ENCODE results near the gene C2orf68. TPM values are rescaled to one million over a fixed set of nuclear protein-coding genes. Genes with fewer than 3 reads are reported as not detected.

Gene C2orf68
- polyA plus RNA-seq, 1 of the 3 experiments (the other 2 are of a cell fraction): 14.5 TPM

GRCh38 chr2:85583667-85584353, 28.1 kb downstream of the C2orf68 start:
- no peak overlapping the region for H3K4me2 ChIP-seq
- H2AFZ ChIP-seq (ENCODE audit: low read depth): no peak overlapping the region
- CTCF ChIA-PET: interaction anchor here (1.0 to 1.4 kb wide), 2 partner anchors 163 to 164 kb away, joined by 3 read pairs; no protein-coding TSS in a partner anchor
- TF ChIP-seq GABPA (IDR thresholded peaks at IDR 0.05; ENCODE audit: low read depth): no peak
- TF ChIP-seq IRF3 (IDR thresholded peaks at IDR 0.05; ENCODE audit: low read depth, low read length): no peak
- TF ChIP-seq MEF2A (IDR thresholded peaks at IDR 0.05; ENCODE audit: borderline replicate concordance, low read depth): no peak
- no peak for TF ChIP-seq MAX (IDR thresholded peaks at IDR 0.05; ENCODE audit: low read depth)
- no peak for TF ChIP-seq GATA2 (CRISPR knock-in tag; IDR thresholded peaks at IDR 0.05)
- no peak for TF ChIP-seq FOXJ3 (CRISPR knock-in tag; IDR thresholded peaks at IDR 0.05)
- TF ChIP-seq RXRA (IDR thresholded peaks at IDR 0.05; ENCODE audit: borderline replicate concordance, low read depth): no peak
- no peak for TF ChIP-seq USF2 (IDR thresholded peaks at IDR 0.05; ENCODE audit: borderline replicate concordance, low read depth, low read length)
- TF ChIP-seq YY1 (IDR thresholded peaks at IDR 0.05; ENCODE audit: low read depth): no peak
- TF ChIP-seq JUND (IDR thresholded peaks at IDR 0.05): no peak
- no peak for TF ChIP-seq USF1 (IDR thresholded peaks at IDR 0.05; ENCODE audit: borderline replicate concordance, low read depth)
- no peak for TF ChIP-seq EZH2phosphoT487 (IDR thresholded peaks at IDR 0.05; ENCODE audit: borderline replicate concordance, low read depth)
- no peak for TF ChIP-seq RAD21 (IDR thresholded peaks at IDR 0.05; ENCODE audit: low read length)
- no peak for TF ChIP-seq PBX3 (IDR thresholded peaks at IDR 0.05)
- TF ChIP-seq EP300 (IDR thresholded peaks at IDR 0.05; ENCODE audit: borderline replicate concordance in 1 of 2, low read depth in 1 of 2, low read length in 1 of 2): no peak
- no peaks in the 10 kb centered on the region for H3K27me3 ChIP-seq (ENCODE audit: insufficient read depth)
- no peak for DNase-seq
- no peaks in the 10 kb centered on the region for H4K20me1 ChIP-seq (ENCODE audit: insufficient read depth)
- H3K9me2 ChIP-seq: no peaks in the 10 kb centered on the region
- H3K36me3 ChIP-seq (replicated peaks in 1 of 2; ENCODE audit: control insufficient read depth in 1 of 2, insufficient read depth in 2 of 2, low read length in 1 of 2): no peaks in the 10 kb centered on the region
- H3K27ac ChIP-seq (ENCODE audit: low read depth in 2 of 2, low read length in 1 of 2): no peak overlapping the region
- no peaks in the 10 kb centered on the region for H3K79me2 ChIP-seq (ENCODE audit: insufficient read depth)
- H3K9me3 ChIP-seq: no peaks in the 10 kb centered on the region
- H3K9ac ChIP-seq: no peak overlapping the region
- no peaks in the 10 kb centered on the region for H3F3A ChIP-seq (replicated peaks; ENCODE audit: insufficient read depth)
- H3K4me1 ChIP-seq (ENCODE audit: control insufficient read depth in 1 of 2, insufficient read depth in 2 of 2, low read depth in 1 of 2, low read length in 1 of 2): peaks cover 10 to 11% of the 10 kb centered on the region in 2 experiments; a peak in 2 of 4 replicates
- peak overlapping the region in 1 of 2 experiments; percentile 24; a peak in 1 of 4 replicates for H3K4me3 ChIP-seq (ENCODE audit: low read depth in 2 of 2, low read length in 1 of 2)
- POLR2A ChIA-PET: interaction anchor here (0.6 kb wide), 1 partner anchor 16 kb away, joined by 6 read pairs; no protein-coding TSS in a partner anchor
- 70% methylated on average over 9 of the region's 16 CpGs for WGBS (ENCODE audit: low lambda C conversion rate)
